Activated CD4-positive, alpha-beta T cell treated with anti-CD3 and anti-CD28 coated beads for 4 hours (primary cell): Measurements from ENCODE around the gene DUOX1.

Experiments
- DNase-seq, 2 donors: peaks; one replicate each; pipeline ENCODE4 v3.0.0-alpha.2; 2020

The DUOX1 gene

GRCh38 chr15:45106002-45106790, 23.6 kb upstream of the DUOX1 start:
- DNase-seq: no peak

DNA sequence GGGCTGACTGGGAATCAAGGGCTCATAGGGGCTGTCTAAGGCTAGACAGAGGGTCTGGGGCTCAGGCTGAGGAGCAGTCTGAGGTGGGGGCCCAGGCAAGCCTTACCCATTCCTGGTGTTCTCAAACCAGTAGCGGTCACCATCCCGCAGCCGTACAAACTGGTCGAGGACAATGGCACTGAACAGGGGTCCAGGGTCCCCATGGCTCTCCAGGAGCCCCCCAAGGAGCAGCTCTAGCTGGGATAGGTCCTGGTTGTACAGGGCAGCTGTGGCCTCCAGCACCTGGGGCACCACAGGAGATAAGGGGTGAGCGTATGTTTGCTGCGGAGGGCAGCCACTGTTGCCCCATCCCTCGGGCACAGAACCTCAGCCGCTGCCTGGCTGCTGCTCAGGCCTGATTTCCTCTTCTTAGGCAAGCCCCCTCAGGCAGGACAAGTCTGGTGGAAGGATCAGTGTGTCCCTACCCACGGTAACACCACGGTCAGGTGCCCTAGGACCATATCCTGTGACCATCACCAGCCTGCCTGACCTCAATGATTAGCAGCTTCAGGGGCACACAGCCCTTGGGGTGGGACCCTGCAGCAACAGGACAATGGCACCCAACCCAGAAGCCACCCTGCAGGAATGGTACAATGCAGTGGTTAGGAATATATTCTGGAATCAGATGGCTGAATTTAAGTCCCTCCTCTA, 21.7 kb upstream of the DUOX1 start:
- no peak for DNase-seq

DNA sequence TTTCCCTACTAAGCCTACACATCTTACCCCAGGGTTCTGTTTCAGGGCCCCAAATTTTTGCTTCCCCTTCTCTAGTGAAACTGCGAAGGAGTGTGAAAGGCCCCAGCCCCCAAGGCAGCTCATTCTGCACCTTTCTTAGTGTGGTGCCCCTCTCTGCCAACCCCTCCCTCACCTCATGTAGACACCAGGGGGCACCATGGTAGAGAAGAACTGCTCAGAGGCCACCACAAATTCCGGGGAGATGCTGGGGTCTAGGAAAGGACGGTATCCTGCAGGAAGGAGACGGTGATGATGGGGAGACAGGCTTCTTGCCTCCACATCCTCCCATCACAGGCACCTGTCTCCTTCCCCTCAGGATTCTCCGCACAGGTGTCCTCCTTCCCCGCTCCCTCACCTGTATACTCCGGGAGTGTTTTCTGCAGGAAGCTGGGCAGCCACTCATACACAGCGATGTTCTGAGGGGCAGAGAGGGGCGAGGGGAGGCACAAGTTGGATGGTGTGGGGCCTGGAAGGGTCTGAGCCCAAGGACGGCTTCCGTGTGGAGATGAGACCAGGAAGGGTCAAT, 19.5 kb upstream of the DUOX1 start:
- DNase-seq: no peak

GRCh38 chr15:45111390-45112142, 18.2 kb upstream of the DUOX1 start:
- no peak for DNase-seq

DNA sequence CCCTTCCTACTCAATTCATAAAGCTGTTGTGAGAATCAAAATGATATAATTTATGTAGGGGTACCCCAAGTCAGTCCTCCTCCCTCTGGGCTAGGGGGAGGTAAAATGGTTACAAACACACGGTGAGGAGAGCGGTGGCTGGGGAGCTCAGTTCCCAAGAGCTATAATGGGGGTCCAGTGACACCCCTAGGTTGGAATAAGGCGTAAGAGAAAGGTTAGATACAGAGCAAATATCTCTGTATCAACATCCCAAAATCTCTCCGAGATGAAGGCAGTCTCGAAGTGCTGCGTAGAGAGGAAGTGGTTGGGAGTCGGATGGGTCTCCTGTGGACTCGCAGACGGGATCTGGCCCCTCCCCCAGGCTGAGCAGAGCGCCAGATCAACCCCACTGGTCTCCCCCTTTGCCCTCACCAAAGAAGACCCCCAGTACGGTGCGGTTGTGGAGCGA, 17.6 kb upstream of the DUOX1 start:
- DNase-seq: no peak

- no peak for DNase-seq
Observed at GRCh38 chr15:45112591-45113379, 17.0 kb upstream of the DUOX1 start.

DNA sequence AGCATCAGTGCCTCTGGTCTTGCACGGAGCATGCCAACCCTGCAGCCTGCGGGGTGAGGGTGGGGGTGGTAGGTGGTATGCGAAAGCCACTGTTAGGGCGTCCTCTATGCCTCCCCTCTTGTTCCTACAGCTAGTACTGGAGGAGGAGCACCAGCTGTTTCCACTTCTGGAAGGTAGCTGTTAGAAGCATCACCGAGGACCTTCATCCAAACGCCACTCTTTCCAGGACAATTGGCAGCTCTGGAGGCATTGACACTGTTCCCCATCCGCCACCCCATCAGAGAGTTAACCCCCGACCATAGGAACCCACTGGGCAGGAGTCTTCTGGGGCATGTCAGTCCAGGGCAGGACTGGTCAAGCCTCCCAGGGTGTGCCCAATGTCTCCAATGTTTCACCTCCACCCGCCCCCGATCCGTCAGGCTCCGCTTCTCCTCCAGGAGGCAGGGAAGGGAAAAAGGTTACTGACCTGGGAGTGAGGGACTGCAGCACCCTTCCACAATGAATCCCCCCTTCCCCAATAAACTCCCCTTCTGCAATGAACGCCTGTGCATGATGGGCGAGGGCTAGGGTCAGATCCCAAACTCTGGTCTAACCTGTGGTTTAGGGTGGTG, 16.3 kb upstream of the DUOX1 start:
- no peak for DNase-seq

- no peak for DNase-seq
Observed at GRCh38 chr15:45114076-45114750, 15.6 kb upstream of the DUOX1 start, which contains the start of the genes DUOX2 and DUOXA2. Gene DUOX2 (minus strand): TSS chr15:45114172. CDS start chr15:45113411, 761 bp downstream. Gene DUOXA2 (plus strand): TSS chr15:45114326. CDS start chr15:45114606, 280 bp downstream.

DNA sequence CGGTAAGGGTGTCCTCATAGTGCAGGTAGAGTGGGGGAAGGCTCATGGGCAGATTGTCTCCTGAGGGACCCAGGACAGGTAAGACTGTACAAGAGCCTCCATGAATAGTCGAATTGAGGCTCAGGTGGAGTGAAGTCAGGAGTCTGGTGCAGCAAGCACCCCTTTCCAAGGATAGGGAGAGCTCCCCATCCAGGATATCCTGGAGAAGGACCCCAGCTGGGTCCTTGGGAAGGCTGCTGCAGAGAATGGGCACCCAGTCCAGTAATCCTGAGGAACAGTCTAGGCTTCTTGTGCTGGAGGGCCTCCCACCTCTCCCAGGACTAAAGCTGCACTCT, 15.1 kb upstream of the DUOX1 start:
- DNase-seq: no peak

DNA sequence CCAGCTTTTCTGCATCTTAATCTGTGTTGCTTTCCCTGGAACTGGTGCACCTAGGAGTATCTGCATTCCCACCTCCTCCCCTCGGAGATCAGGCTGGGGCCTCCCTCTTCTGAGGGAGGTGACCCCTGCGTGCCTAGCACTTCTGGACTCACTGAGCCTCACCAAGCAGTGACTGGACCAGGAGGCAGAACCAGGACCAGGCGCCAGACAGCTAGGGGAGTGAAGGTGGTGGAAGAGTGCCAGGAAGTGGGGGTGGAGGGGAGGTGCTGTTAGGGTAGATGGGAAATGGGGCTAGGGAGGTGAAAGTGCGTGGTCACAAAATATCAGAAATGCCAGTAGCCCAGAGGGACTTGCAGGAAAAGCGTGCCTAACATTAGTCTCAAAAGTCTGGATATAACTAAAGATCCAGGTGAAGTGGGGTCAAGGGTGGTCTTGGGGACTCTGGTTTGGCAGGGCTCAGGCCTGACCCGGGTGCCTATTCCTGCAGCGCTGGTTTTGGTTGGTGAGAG, 14.4 kb upstream of the DUOX1 start:
- DNase-seq: no peak

DNA sequence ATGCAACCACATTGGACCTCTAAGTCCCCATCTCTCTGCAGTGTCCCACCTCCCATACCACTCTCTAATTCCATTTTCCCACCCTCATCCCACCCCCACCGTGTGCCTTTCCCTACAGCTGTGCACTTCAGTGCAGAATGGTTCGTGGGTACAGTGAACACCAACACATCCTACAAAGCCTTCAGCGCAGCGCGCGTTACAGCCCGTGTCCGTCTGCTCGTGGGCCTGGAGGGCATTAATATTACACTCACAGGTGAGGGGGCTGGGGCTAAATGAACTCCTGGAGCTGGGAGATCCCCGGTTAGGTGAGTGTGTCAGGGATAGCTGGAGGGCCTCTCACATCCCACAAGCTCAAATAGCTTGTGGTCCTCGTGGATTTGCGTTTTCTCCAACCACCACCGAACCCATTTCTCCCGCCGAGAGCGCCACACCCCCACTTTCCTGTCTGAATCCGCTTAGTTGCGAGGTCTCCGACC, 13.8 kb upstream of the DUOX1 start:
- DNase-seq: no peak

- no peak for DNase-seq
Observed at GRCh38 chr15:45116482-45117307, 13.1 kb upstream of the DUOX1 start.

DNA sequence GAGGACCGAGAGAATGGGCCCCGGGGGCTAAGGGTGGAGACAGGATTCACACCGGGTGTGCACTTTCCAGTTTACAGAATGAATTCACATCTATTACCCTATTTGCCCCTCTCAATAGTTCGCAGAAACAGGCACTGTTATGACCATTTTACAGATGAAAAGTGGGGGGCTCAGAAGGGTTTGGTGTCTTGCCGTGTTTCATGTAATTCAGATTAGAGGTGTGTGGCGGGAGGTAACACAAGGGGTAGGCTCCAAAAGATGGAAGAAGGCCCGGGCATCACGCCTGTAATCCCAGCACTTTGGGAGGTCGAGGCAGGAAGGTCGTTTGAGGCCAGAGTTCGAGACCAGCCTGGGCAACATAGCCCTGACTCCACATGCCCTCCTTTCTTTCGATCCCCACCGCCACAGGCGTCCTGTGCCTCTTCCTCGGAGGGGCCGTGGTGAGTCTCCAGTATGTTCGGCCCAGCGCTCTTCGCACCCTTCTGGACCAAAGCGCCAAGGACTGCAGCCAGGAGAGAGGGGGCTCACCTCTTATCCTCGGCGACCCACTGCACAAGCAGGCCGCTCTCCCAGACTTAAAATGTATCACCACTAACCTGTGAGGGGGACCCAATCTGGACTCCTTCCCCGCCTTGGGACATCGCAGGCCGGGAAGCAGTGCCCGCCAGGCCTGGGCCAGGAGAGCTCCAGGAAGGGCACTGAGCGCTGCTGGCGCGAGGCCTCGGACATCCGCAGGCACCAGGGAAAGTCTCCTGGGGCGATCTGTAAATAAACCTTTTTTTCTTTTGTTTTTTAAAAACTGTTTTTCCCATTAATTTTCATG, 12.3 kb upstream of the DUOX1 start:
- DNase-seq: no peak

- DNase-seq: peak; percentile 79 to 83
Observed at GRCh38 chr15:45118131-45118588, 11.6 kb upstream of the DUOX1 start.

DNA sequence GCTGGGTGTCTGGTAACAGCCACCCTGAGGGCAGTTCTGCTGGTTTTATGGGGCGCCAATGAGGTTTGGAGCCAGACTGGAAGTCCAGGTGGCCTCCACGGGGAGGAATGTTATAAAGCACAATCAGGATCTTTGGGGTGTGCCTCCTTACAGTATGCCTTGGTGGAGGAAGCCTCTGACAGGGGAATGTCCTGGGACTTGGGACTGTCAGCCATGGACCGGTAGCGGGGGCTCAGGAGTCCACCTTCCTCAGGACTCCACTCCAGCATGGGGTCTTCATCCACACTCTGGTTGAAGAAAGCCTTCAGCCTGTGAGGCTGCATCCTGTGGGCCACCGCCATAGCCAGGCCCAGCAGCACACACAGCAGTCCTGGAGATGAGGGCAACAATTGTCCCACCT, 10.8 kb upstream of the DUOX1 start:
- DNase-seq: no peak

GRCh38 chr15:45120081-45120972, 9.5 kb upstream of the DUOX1 start:
- DNase-seq: no peak

GRCh38 chr15:45121020-45121419, 8.8 kb upstream of the DUOX1 start:
- no peak for DNase-seq
